OCI-LY3 (cell line): ENCODE results near the gene SLC22A8.

Experiments
- H2AFZ ChIP-seq: fragments of 200-600, 300-600 bp; shearing (Covaris generic); 2 replicates; pipeline ENCODE4 v1.6.0; 2014; ENCODE audit warnings: antibody characterized with exemption, low read depth, low read length
- H3K27ac ChIP-seq: fragments of 200-600, 300-600 bp; sonication (generic); 2 replicates; pipeline ENCODE4 v1.5.1; 2014; ENCODE audit warnings: mild to moderate bottlenecking, low read length, moderate library complexity, mixed read lengths
- H3K27me3 ChIP-seq: fragments of 200-600, 300-600 bp; sonication (generic); 2 replicates; pipeline ENCODE4 v1.6.1; 2014; ENCODE audit warnings: low read depth, low read length, mixed read lengths
- H3K36me3 ChIP-seq: fragments of 200-600, 300-600 bp; sonication (generic); replicated peaks from 2 replicates; pipeline ENCODE3; 2014; ENCODE audit warnings: low read depth, low read length, mixed read lengths
- H3K4me1 ChIP-seq: fragments of 300-600, 200-600 bp; sonication (generic); 2 replicates; pipeline ENCODE4 v1.6.1; 2014; ENCODE audit warnings: low read length, mixed read lengths
- H3K4me2 ChIP-seq: fragments of 200-600, 300-600 bp; sonication (generic); 2 replicates; pipeline ENCODE4 v1.6.1; 2014; ENCODE audit warnings: low read length, mixed read lengths
- H3K4me3 ChIP-seq: fragments of 300-600, 200-600 bp; sonication (generic); 2 replicates; pipeline ENCODE4 v1.5.1; 2014; ENCODE audit warnings: antibody characterized with exemption, mild to moderate bottlenecking, low read length, moderate library complexity
- H3K79me2 ChIP-seq: fragments of 300-600, 200-600 bp; shearing (Covaris generic); 2 replicates; pipeline ENCODE4 v1.6.1; 2014; ENCODE audit warnings: mild to moderate bottlenecking, low read length, mixed read lengths
- H3K9ac ChIP-seq: fragments of 300-600, 200-600 bp; shearing (Covaris generic); 2 replicates; pipeline ENCODE4 v1.6.0; 2014; ENCODE audit warnings: mild to moderate bottlenecking, low read length, moderate library complexity
- H3K9me3 ChIP-seq: fragments of 200-600, 300-600 bp; shearing (Covaris generic); 2 replicates; pipeline ENCODE4 v1.6.1; 2014; ENCODE audit warnings: low read length, mixed read lengths; ENCODE audit not compliant: insufficient read depth
- H4K20me1 ChIP-seq: fragments of 200-600, 300-600 bp; sonication (generic); 2 replicates; pipeline ENCODE4 v1.6.1; 2016; ENCODE audit warnings: low read length, mixed read lengths; ENCODE audit not compliant: insufficient read depth
- CTCF ChIP-seq: fragments of 200-600, 300-600 bp; sonication (generic); IDR thresholded peaks from 2 replicates; pipeline ENCODE4 v1.5.1; 2014; ENCODE audit warnings: antibody characterized with exemption, low read length, low read depth
- EZH2phosphoT487 ChIP-seq: fragments of 200-600 bp; shearing (Covaris generic); IDR thresholded peaks from 2 replicates; pipeline ENCODE4 v1.6.1; 2018; ENCODE audit warnings: antibody characterized with exemption, mixed run types, low read depth

Gene SLC22A8

GRCh38 chr11:63019506-63019905, 3.9 kb upstream of the SLC22A8 start:
- peaks cover 5% of the 10 kb centered on the region for H3K4me1 ChIP-seq
- H3K4me3 ChIP-seq, result no peak overlapping the region
- no peaks in the 10 kb centered on the region for H3K9me3 ChIP-seq
- H3K4me2 ChIP-seq, result no peak overlapping the region
- no peaks in the 10 kb centered on the region for H3K79me2 ChIP-seq
- peaks cover 17% of the 10 kb centered on the region for H3K27me3 ChIP-seq
- H3K27ac ChIP-seq, result no peak overlapping the region
- no peaks in the 10 kb centered on the region for H3K36me3 ChIP-seq
- no peak overlapping the region for H2AFZ ChIP-seq
- H4K20me1 ChIP-seq, result no peaks in the 10 kb centered on the region
- H3K9ac ChIP-seq, result no peak overlapping the region
- no peak for TF ChIP-seq CTCF
- no peak for TF ChIP-seq EZH2phosphoT487

- no peak overlapping the region for H3K27ac ChIP-seq
- H3K27me3 ChIP-seq, result peaks cover 27% of the 10 kb centered on the region
- no peaks in the 10 kb centered on the region for H3K36me3 ChIP-seq
- no peaks in the 10 kb centered on the region for H3K4me1 ChIP-seq
- H4K20me1 ChIP-seq, result no peaks in the 10 kb centered on the region
- H2AFZ ChIP-seq, result no peak overlapping the region
- H3K4me2 ChIP-seq, result no peak overlapping the region
- no peak overlapping the region for H3K4me3 ChIP-seq
- TF ChIP-seq EZH2phosphoT487 (no peak), CTCF (no peak)
- H3K9ac ChIP-seq, result no peak overlapping the region
- H3K9me3 ChIP-seq, result no peaks in the 10 kb centered on the region
- H3K79me2 ChIP-seq, result no peaks in the 10 kb centered on the region
These were observed 1.8 kb upstream of the SLC22A8 start for GRCh38 chr11:63017306-63017974.

- H2AFZ ChIP-seq, result no peak overlapping the region
- TF ChIP-seq EZH2phosphoT487, result no peak
These were observed 1.1 kb downstream of the SLC22A8 start for GRCh38 chr11:63014408-63015055.

GRCh38 chr11:63012839-63013238, 2.8 kb downstream of the SLC22A8 start:
- Histone ChIP-seq H3K36me3 (no peaks in the 10 kb centered on the region), H3K9ac (no peak overlapping the region), H4K20me1 (no peaks in the 10 kb centered on the region), H3K27ac (no peak overlapping the region), H3K4me3 (no peak overlapping the region), H3K79me2 (no peaks in the 10 kb centered on the region), H3K9me3 (no peaks in the 10 kb centered on the region), H3K27me3 (peaks cover 23% of the 10 kb centered on the region), H2AFZ (no peak overlapping the region), H3K4me2 (no peak overlapping the region), H3K4me1 (no peaks in the 10 kb centered on the region)
- TF ChIP-seq CTCF, result no peak
- no peak for TF ChIP-seq EZH2phosphoT487

More at GRCh38 chr11:63014408-63015055, 1.1 kb downstream of the SLC22A8 start:
- Histone ChIP-seq H3K9me3 (no peaks in the 10 kb centered on the region), H3K27ac (no peak overlapping the region), H3K27me3 (peaks cover 34% of the 10 kb centered on the region), H3K4me1 (no peaks in the 10 kb centered on the region), H3K36me3 (no peaks in the 10 kb centered on the region), H3K9ac (no peak overlapping the region), H3K4me2 (no peak overlapping the region), H3K79me2 (no peaks in the 10 kb centered on the region), H3K4me3 (no peak overlapping the region), H4K20me1 (no peaks in the 10 kb centered on the region)
